ENCODE measurements around the gene G3BP1. TPM values are rescaled to one million over a fixed set of nuclear protein-coding genes. Genes with fewer than 3 reads are reported as not detected.
"Not testable (repeated sequence)": the region's sequence is repeated elsewhere in the genome, so short reads cannot be mapped to it uniquely, and the experiment has no call there.

G3BP1 gene
- total and polyA plus RNA-seq, 2 donors, result 48.2 to 144 TPM

DNA sequence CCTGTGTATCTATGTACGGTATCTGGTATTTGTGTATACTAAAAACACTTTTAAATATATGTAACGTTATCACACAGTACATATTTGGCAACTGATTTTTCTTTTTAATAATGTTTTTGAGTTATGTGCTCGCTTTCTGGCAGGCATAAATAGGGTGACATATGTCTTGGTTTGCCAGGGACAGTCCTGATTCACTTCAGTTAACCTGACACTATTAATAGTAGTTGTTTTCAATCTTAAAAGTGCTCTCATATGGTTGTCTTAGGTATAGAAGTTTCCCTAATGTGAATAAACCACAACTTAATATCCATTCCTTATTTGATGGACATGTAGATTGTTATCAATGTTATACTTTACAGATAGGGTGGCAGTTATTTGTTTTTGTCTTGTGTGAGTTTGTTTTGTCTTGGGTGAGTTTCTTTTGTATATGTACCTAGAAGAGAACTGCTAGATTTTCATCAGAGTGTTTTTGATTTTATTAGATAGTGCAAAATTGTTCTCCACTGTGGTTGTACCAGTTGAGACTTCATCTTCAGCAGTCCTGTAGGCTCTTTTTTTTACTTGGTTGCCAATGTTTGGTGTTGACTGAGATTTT is 7.9 kb downstream of the G3BP1 start:
- H3K9me3 ChIP-seq (ENCODE audit: control insufficient read depth in 2 of 2, insufficient read depth in 1 of 2, low read length in 1 of 2), result no peaks in the 10 kb centered on the region
- DNase-seq (ENCODE audit: low read depth in 6 of 9, low spot score in 9 of 9), result no peak
- H3K27me3 ChIP-seq (ENCODE audit: control insufficient read depth in 2 of 2, insufficient read depth in 1 of 2, low read length in 1 of 2), result no peaks in the 10 kb centered on the region
- H3K4me3 ChIP-seq (ENCODE audit: low read length in 2 of 2), result no peak overlapping the region
- H3K27ac ChIP-seq (ENCODE audit: low read depth in 1 of 2, low read length in 1 of 2), result no peak overlapping the region
- 92% methylated on average over 3 of the region's 3 CpGs for WGBS
- H3K36me3 ChIP-seq (ENCODE audit: control insufficient read depth in 2 of 2, insufficient read depth in 2 of 2, low read length in 1 of 2), result peaks cover 3 to 17% of the 10 kb centered on the region in 2 donors
- H3K4me1 ChIP-seq (ENCODE audit: control insufficient read depth in 2 of 2, insufficient read depth in 2 of 2, low read length in 2 of 2), result peaks cover 1 to 3% of the 10 kb centered on the region in 2 donors

DNA sequence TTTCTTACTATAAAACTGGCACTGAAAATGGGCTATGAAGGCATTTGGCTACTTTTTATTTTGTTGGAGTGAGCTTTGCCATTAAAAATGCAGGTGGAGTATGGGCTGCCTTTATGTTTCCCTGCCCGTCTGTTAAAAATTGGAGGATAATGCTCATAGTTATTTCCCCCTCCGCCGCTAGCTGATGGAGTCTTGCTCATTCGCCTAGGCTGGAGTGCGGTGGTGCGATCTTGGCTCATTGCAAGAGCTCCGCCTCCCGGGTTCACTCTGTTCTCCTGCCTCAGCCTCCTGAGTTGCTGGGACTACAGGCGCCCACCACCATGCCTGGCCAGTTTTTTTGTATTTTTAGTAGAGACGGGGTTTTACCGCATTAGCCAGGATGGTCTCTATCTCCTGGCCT is 8.6 kb downstream of the G3BP1 start:
- no peaks in the 10 kb centered on the region for H3K27me3 ChIP-seq (ENCODE audit: control insufficient read depth in 2 of 2, insufficient read depth in 1 of 2, low read length in 1 of 2)
- peaks cover 3 to 17% of the 10 kb centered on the region in 2 donors for H3K36me3 ChIP-seq (ENCODE audit: control insufficient read depth in 2 of 2, insufficient read depth in 2 of 2, low read length in 1 of 2)
- 97% methylated on average over 11 of the region's 11 CpGs for WGBS
- H3K27ac ChIP-seq (ENCODE audit: low read depth in 1 of 2, low read length in 1 of 2), result no peak overlapping the region
- no peaks in the 10 kb centered on the region for H3K4me1 ChIP-seq (ENCODE audit: control insufficient read depth in 2 of 2, insufficient read depth in 2 of 2, low read length in 2 of 2)
- no peak overlapping the region for H3K4me3 ChIP-seq (ENCODE audit: low read length in 2 of 2)
- H3K9me3 ChIP-seq (ENCODE audit: control insufficient read depth in 2 of 2, insufficient read depth in 1 of 2, low read length in 1 of 2), result no peaks in the 10 kb centered on the region
- DNase-seq (ENCODE audit: low read depth in 6 of 9, low spot score in 9 of 9), result no peak

DNA sequence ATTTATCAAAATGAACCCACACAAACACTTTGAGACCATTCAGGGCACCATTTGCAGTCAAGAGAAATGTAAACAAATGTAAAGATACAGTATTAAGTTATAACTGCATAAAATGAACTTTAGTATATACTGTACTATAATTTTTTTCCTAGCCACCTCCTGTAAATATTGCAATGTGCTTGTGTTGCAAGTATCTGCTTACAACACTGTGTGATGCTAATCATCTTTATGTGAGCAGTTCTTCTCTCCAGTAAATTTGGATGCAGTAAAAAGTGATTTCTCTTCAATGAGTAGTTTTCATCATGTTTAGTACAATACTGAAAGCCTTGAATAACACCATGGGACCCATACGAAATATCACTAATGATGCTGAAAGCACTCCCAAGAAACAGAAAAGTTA is 9.4 kb downstream of the G3BP1 start:
- Histone ChIP-seq H3K27me3 (ENCODE audit: control insufficient read depth in 2 of 2, insufficient read depth in 1 of 2, low read length in 1 of 2) (no peaks in the 10 kb centered on the region), H3K9me3 (ENCODE audit: control insufficient read depth in 2 of 2, insufficient read depth in 1 of 2, low read length in 1 of 2) (no peaks in the 10 kb centered on the region), H3K4me3 (ENCODE audit: low read length in 2 of 2) (no peak overlapping the region), H3K27ac (ENCODE audit: low read depth in 1 of 2, low read length in 1 of 2) (no peak overlapping the region), H3K4me1 (ENCODE audit: control insufficient read depth in 2 of 2, insufficient read depth in 2 of 2, low read length in 2 of 2) (no peaks in the 10 kb centered on the region), H3K36me3 (ENCODE audit: control insufficient read depth in 2 of 2, insufficient read depth in 2 of 2, low read length in 1 of 2) (peaks cover 3 to 17% of the 10 kb centered on the region in 2 donors)
- no peak for DNase-seq (ENCODE audit: low read depth in 6 of 9, low spot score in 9 of 9)
- WGBS, result 75% methylated on average over 1 of the region's 1 CpG

DNA sequence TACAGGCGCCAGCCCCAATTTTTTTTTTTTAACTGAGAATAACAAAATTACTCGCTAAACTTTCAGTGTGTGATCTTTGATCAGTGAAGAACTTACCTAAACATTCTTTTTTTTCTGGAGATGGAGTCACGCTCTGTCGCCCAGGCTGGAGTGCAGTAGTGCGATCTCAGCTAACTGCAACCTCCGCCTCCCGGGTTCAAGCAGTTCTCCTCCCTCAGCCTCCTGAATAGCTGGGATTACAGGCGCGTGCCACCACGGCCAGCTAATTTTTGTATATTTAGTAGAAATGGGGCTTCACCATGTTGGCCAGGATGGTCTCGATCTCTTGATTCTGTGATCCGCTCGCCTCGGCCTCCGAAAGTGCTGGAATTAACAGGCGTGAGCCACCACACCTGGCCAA is 11.9 kb downstream of the G3BP1 start:
- H3K4me3 ChIP-seq (ENCODE audit: low read length in 2 of 2), result not testable (repeated sequence)
- peaks cover 6 to 24% of the 10 kb centered on the region in 2 donors for H3K36me3 ChIP-seq (ENCODE audit: control insufficient read depth in 2 of 2, insufficient read depth in 2 of 2, low read length in 1 of 2)

DNA sequence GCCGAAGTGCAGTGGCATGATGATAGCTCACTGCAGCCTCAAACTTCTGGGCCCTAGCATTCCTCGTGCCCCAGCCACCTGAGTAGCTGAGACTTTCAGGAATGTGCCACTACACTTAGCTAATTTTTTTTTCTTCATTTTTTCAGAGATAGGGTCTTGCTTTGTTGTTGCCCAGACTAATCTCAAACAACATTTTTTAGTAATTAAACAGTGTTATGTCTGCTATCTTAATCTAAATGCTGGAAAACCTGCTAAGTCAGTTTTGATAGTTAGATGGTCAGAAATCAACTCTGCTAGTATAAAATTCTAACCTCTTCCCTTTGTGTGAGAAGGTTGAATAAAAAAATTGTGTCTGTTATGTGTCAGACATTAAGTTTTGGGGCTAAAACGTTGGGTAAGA is 12.4 kb downstream of the G3BP1 start:
- Histone ChIP-seq H3K4me1 (ENCODE audit: control insufficient read depth in 2 of 2, insufficient read depth in 2 of 2, low read length in 2 of 2) (no peaks in the 10 kb centered on the region), H3K27me3 (ENCODE audit: control insufficient read depth in 2 of 2, insufficient read depth in 1 of 2, low read length in 1 of 2) (no peaks in the 10 kb centered on the region), H3K27ac (ENCODE audit: low read depth in 1 of 2, low read length in 1 of 2) (no peak overlapping the region), H3K9me3 (ENCODE audit: control insufficient read depth in 2 of 2, insufficient read depth in 1 of 2, low read length in 1 of 2) (no peaks in the 10 kb centered on the region), H3K4me3 (ENCODE audit: low read length in 2 of 2) (no peak overlapping the region), H3K36me3 (ENCODE audit: control insufficient read depth in 2 of 2, insufficient read depth in 2 of 2, low read length in 1 of 2) (peaks cover 5 to 26% of the 10 kb centered on the region in 2 donors)
- no peak for DNase-seq (ENCODE audit: low read depth in 6 of 9, low spot score in 9 of 9)
- 86% methylated on average over 3 of the region's 3 CpGs for WGBS

More for the DNA sequence above, 11.9 kb downstream of the G3BP1 start:
- DNase-seq (ENCODE audit: low read depth in 6 of 9, low spot score in 9 of 9); H3K9me3 ChIP-seq (ENCODE audit: control insufficient read depth in 2 of 2, insufficient read depth in 1 of 2, low read length in 1 of 2); H3K27ac ChIP-seq (ENCODE audit: low read depth in 1 of 2, low read length in 1 of 2); H3K4me1 ChIP-seq (ENCODE audit: control insufficient read depth in 2 of 2, insufficient read depth in 2 of 2, low read length in 2 of 2); H3K27me3 ChIP-seq (ENCODE audit: control insufficient read depth in 2 of 2, insufficient read depth in 1 of 2, low read length in 1 of 2): not testable (repeated sequence)
- WGBS, result 98% methylated on average over 16 of the region's 16 CpGs

DNA sequence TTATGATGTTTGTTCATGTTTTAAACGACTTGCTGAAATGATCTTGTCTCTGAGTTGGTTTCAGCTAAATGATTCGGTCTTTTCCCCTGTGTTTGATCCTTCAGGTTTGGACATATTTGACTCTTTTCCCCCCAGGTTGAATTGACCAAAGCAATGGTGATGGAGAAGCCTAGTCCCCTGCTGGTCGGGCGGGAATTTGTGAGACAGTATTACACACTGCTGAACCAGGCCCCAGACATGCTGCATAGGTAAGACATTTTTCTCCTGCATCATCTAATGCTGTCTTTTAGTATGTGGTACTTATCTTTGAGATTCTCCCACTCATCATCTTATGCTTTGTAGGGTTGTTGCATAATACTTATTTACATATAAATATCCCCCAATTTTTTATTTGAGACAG is 14.7 kb downstream of the G3BP1 start:
- Histone ChIP-seq H3K4me1 (ENCODE audit: control insufficient read depth in 2 of 2, insufficient read depth in 2 of 2, low read length in 2 of 2) (no peaks in the 10 kb centered on the region), H3K9me3 (ENCODE audit: control insufficient read depth in 2 of 2, insufficient read depth in 1 of 2, low read length in 1 of 2) (no peaks in the 10 kb centered on the region), H3K27ac (ENCODE audit: low read depth in 1 of 2, low read length in 1 of 2) (no peak overlapping the region), H3K36me3 (ENCODE audit: control insufficient read depth in 2 of 2, insufficient read depth in 2 of 2, low read length in 1 of 2) (peaks cover 17 to 45% of the 10 kb centered on the region in 2 donors), H3K27me3 (ENCODE audit: control insufficient read depth in 2 of 2, insufficient read depth in 1 of 2, low read length in 1 of 2) (no peaks in the 10 kb centered on the region), H3K4me3 (ENCODE audit: low read length in 2 of 2) (no peak overlapping the region)
- WGBS, result 96% methylated on average over 4 of the region's 4 CpGs
- DNase-seq (ENCODE audit: low read depth in 6 of 9, low spot score in 9 of 9), result no peak

DNA sequence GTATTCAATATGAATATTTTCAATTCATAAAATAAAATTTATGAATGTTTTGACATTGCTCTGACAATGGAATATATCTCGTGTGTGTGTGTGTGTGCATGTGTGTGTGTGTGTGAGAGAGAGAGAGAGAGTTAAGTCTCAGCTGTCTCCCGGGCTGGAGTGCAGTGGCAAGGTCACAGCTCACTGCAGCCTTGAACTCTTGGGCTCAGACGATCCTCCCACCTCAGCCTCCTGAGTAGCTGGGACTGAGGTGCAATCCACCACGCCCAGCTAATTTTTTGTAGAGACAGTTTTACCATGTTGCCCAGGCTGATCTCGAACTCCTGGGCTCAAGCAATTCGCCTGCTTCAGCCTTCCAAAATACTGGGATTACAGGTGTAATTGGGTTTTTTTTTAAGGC is 16.1 kb downstream of the G3BP1 start:
- Histone ChIP-seq H3K27ac (ENCODE audit: low read depth in 1 of 2, low read length in 1 of 2) (no peak overlapping the region), H3K4me1 (ENCODE audit: control insufficient read depth in 2 of 2, insufficient read depth in 2 of 2, low read length in 2 of 2) (no peaks in the 10 kb centered on the region), H3K4me3 (ENCODE audit: low read length in 2 of 2) (no peak overlapping the region), H3K9me3 (ENCODE audit: control insufficient read depth in 2 of 2, insufficient read depth in 1 of 2, low read length in 1 of 2) (no peaks in the 10 kb centered on the region), H3K27me3 (ENCODE audit: control insufficient read depth in 2 of 2, insufficient read depth in 1 of 2, low read length in 1 of 2) (no peaks in the 10 kb centered on the region), H3K36me3 (ENCODE audit: control insufficient read depth in 2 of 2, insufficient read depth in 2 of 2, low read length in 1 of 2) (peaks cover 25 to 56% of the 10 kb centered on the region in 2 donors)
- 98% methylated on average over 6 of the region's 6 CpGs for WGBS
- DNase-seq (ENCODE audit: low read depth in 6 of 9, low spot score in 9 of 9), result no peak

DNA sequence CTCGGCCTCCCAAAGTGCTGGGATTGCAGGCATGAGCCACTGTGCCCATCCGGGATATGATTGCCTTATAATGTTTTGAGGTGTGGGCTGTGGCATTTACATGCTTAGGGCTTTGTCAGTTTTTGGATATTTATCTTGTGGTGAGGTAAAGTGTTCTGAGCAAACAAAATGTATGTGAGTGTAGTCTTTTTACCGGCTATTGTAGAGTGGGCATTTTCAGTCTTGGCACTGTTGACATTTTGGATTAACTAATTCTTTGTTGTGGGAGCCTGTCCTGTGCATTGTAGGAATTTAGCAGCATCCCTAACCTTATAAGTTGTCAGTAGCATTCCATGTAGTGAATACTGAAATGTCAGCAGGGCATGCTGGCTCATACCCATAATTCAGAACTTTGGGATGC is 21.6 kb downstream of the G3BP1 start:
- WGBS, result 97% methylated on average over 3 of the region's 3 CpGs
- DNase-seq (ENCODE audit: low read depth in 6 of 9, low spot score in 9 of 9), result no peak

DNA sequence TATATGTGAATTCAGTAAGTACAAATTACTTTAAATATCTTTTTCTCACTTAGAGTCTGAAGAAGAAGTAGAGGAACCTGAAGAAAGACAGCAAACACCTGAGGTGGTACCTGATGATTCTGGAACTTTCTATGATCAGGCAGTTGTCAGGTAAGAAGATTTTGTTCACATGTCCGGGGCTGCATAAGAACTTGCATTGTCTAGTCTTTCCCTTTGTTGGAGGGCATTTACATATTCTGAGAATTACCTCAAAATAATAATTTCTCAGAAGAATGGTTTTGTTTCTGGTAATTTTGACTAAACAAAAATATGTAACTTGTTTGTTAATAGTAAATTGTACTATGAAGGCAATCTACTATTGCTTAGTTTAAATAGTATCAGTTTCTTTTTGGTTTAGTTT is 23.7 kb downstream of the G3BP1 start:
- no peak for DNase-seq (ENCODE audit: low read depth in 6 of 9, low spot score in 9 of 9)
- H3K4me1 ChIP-seq (ENCODE audit: control insufficient read depth in 2 of 2, insufficient read depth in 2 of 2, low read length in 2 of 2), result no peaks in the 10 kb centered on the region
- H3K4me3 ChIP-seq (ENCODE audit: low read length in 2 of 2), result no peak overlapping the region
- H3K27ac ChIP-seq (ENCODE audit: low read depth in 1 of 2, low read length in 1 of 2), result no peak overlapping the region
- H3K27me3 ChIP-seq (ENCODE audit: control insufficient read depth in 2 of 2, insufficient read depth in 1 of 2, low read length in 1 of 2), result no peaks in the 10 kb centered on the region
- WGBS, result 97% methylated on average over 1 of the region's 1 CpG
- H3K9me3 ChIP-seq (ENCODE audit: control insufficient read depth in 2 of 2, insufficient read depth in 1 of 2, low read length in 1 of 2), result no peaks in the 10 kb centered on the region
- H3K36me3 ChIP-seq (ENCODE audit: control insufficient read depth in 2 of 2, insufficient read depth in 2 of 2, low read length in 1 of 2), result peaks cover 59 to 89% of the 10 kb centered on the region in 2 donors

More for the DNA sequence above, 21.6 kb downstream of the G3BP1 start:
- no peak overlapping the region for H3K4me3 ChIP-seq (ENCODE audit: low read length in 2 of 2)
- H3K27me3 ChIP-seq (ENCODE audit: control insufficient read depth in 2 of 2, insufficient read depth in 1 of 2, low read length in 1 of 2), result no peaks in the 10 kb centered on the region
- no peaks in the 10 kb centered on the region for H3K4me1 ChIP-seq (ENCODE audit: control insufficient read depth in 2 of 2, insufficient read depth in 2 of 2, low read length in 2 of 2)
- no peak overlapping the region for H3K27ac ChIP-seq (ENCODE audit: low read depth in 1 of 2, low read length in 1 of 2)
- H3K36me3 ChIP-seq (ENCODE audit: control insufficient read depth in 2 of 2, insufficient read depth in 2 of 2, low read length in 1 of 2), result peaks cover 53 to 88% of the 10 kb centered on the region in 2 donors
- no peaks in the 10 kb centered on the region for H3K9me3 ChIP-seq (ENCODE audit: control insufficient read depth in 2 of 2, insufficient read depth in 1 of 2, low read length in 1 of 2)
